GM23248 (cell line): ENCODE measurements around the gene PTPRN2. TPM values are rescaled to one million over a fixed set of nuclear protein-coding genes. Genes with fewer than 3 reads are reported as not detected.

Source experiments
- DNase-seq: peaks from one replicate; pipeline ENCODE4 v3.0.0-alpha.2; 2015
- H2AFZ ChIP-seq: fragments of 200-600 bp; sonication (generic); 2 replicates; pipeline ENCODE4 v1.6.1; 2016; ENCODE audit warnings: antibody characterized with exemption
- H3F3A ChIP-seq: fragments of 200-600 bp; sonication (generic); 2 replicates; pipeline ENCODE4 v1.6.1; 2016; ENCODE audit warnings: mild to moderate bottlenecking, antibody characterized with exemption, mixed run types; ENCODE audit not compliant: insufficient read depth
- H3K27ac ChIP-seq: fragments of 200-600 bp; sonication (generic); 2 replicates; pipeline ENCODE4 v1.5.1; 2016; ENCODE audit warnings: mild to moderate bottlenecking
- H3K27me3 ChIP-seq: fragments of 200-600 bp; sonication (generic); replicated peaks from 2 replicates; pipeline ENCODE4 v1.6.1; 2016; ENCODE audit warnings: mild to moderate bottlenecking; ENCODE audit not compliant: insufficient read depth
- H3K36me3 ChIP-seq: fragments of 200-600 bp; sonication (generic); 2 replicates; pipeline ENCODE4 v1.6.1; 2016; ENCODE audit warnings: low read depth, mild to moderate bottlenecking
- H3K4me1 ChIP-seq: fragments of 200-600 bp; sonication (generic); 2 replicates; pipeline ENCODE4 v1.6.1; 2016; ENCODE audit warnings: mild to moderate bottlenecking; ENCODE audit not compliant: insufficient read depth
- H3K4me2 ChIP-seq: fragments of 200-600 bp; sonication (generic); one replicate; pipeline ENCODE4 v1.6.1; 2016; ENCODE audit warnings: mild to moderate bottlenecking; ENCODE audit not compliant: unreplicated experiment
- H3K4me3 ChIP-seq: fragments of 200-600 bp; sonication (generic); 2 replicates; pipeline ENCODE4 v1.5.1; 2016; ENCODE audit warnings: mild to moderate bottlenecking
- H3K79me2 ChIP-seq: fragments of 200-600 bp; sonication (generic); 2 replicates; pipeline ENCODE4 v1.6.1; 2016; ENCODE audit warnings: mild to moderate bottlenecking; ENCODE audit not compliant: insufficient read depth
- H3K9ac ChIP-seq: fragments of 200-600 bp; sonication (generic); 2 replicates; pipeline ENCODE4 v1.6.1; 2016; ENCODE audit warnings: mild to moderate bottlenecking
- H3K9me2 ChIP-seq: fragments of 200-600 bp; sonication (generic); 2 replicates; pipeline ENCODE4 v1.6.1; 2016; ENCODE audit warnings: mixed run types, mild to moderate bottlenecking, moderate library complexity; ENCODE audit not compliant: insufficient read depth
- H3K9me3 ChIP-seq: fragments of 200-600 bp; sonication (generic); one replicate; pipeline ENCODE4 v1.6.1; 2017; ENCODE audit warnings: low read depth
- H4K20me1 ChIP-seq: fragments of 200-600 bp; sonication (generic); 2 replicates; pipeline ENCODE4 v1.6.0; 2016; ENCODE audit not compliant: insufficient read depth
- EZH2 ChIP-seq: fragments of 200-600 bp; sonication (generic); IDR thresholded peaks from 2 replicates; pipeline ENCODE4 v1.6.1; 2018; ENCODE audit warnings: antibody characterized with exemption, mild to moderate bottlenecking; ENCODE audit not compliant: insufficient read depth, poor library complexity, severe bottlenecking
- EZH2phosphoT487 ChIP-seq: fragments of 200-600 bp; sonication (generic); IDR thresholded peaks from 2 replicates; pipeline ENCODE4 v1.6.1; 2018; ENCODE audit warnings: antibody characterized with exemption, moderate library complexity, mild to moderate bottlenecking, low read depth; ENCODE audit not compliant: insufficient read depth
- WGBS, 2 experiments: methylation state at CpG; one replicate each; pipeline ENCODE4 v1.1.6; 2015 to 2017; ENCODE audit warnings: low lambda C conversion rate in 2 of 2, low coverage in 1 of 2; ENCODE audit errors: missing lambda C conversion rate in 2 of 2; 5-methylcytosine and 5-hydroxymethylcytosine counted together
- in situ Hi-C: fragments of 300-500 bp; cut with MboI; formaldehyde crosslinking; loops from 2 replicates; pipeline ENCODE4 v1.15.0; 2020
- polyA plus RNA-seq: library from polyadenylated mRNA; unstranded; fragments of >200 nt; fragmentation: Nextera tagmentation; extraction: Ambion mirVana; gene quantifications from 2 replicates; pipeline ENCODE4 v1.2.1, GENCODE V29; 2016
- total RNA-seq: library from RNA; depleted of rRNA; stranded (reverse); fragments of >200 nt; shearing (Covaris generic); gene quantifications from 2 replicates; pipeline ENCODE4 v1.2.3, GENCODE V29; 2014

The PTPRN2 gene
- total and polyA plus RNA-seq, 2 experiments from 2014 or later: 0.13 TPM; not detected in 1

DNA sequence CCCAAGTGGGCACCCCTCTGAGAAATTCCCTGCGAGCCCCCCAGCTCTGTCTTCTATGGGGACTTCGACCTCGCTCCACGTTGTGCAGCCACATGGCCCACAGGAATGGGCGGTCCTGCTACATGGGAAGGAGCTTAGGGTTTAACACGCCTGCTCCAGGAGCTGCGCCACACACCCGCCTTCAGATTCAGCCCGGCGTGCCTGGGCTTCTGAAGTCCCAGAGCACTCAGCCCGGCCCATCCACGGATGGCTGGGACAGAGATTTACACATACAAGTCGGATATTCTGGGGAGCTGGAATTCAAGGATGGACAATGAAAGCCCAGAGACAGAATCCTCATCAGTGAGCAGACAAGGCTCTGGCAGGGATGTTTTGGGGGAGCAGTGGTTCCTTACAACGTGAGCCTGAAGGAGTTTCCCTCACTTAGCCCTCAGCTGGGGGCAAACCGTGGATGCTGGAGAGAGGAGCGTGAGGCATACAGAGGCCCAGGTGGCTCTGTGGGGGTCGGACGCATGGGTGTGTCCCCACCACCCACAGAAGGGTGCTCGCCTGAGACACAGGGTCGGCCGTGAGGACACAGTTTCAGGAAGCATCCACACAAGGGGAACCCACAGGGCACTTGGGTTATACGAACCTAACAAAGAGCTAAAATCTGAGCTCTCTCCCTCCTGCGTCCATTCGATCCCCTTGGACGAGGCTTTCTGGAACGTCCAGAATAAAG lies 877.9 kb downstream of the PTPRN2 start:
- no peaks in the 10 kb centered on the region for H3K9me2 ChIP-seq
- 43 to 44% methylated on average over 26 of the region's 26 CpGs for WGBS, 2 experiments
- TF ChIP-seq EZH2: no peak
- TF ChIP-seq EZH2phosphoT487: no peak

DNA sequence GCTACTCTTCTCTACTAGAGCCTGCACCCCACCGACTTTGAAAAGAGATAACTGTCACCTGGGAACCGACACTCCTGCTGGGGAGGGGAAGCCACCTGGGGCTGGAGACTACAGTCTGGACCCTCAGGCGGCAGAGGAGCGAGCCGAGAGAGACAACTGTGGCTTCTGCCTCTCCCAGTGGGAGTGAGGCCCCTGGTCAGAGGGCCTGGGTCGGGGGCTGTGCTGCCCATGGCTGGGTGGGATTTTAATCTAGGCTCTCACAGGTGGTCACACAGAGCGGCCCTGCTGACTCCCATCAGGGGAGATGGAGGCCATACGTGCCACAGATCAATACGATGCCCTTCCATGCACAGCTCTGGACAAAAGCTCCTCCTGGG lies 878.7 kb downstream of the PTPRN2 start:
- H3F3A ChIP-seq: no peaks in the 10 kb centered on the region
- no peak overlapping the region for H3K27ac ChIP-seq
- H3K4me3 ChIP-seq: no peak overlapping the region
- no peak for DNase-seq
- WGBS, 2 experiments: 36 to 40% methylated on average over 8 of the region's 9 CpGs
- no peaks in the 10 kb centered on the region for H3K79me2 ChIP-seq
- no peaks in the 10 kb centered on the region for H3K9me3 ChIP-seq
- TF ChIP-seq EZH2phosphoT487 (no peak), EZH2 (no peak)
- H3K4me1 ChIP-seq: no peaks in the 10 kb centered on the region
- in situ Hi-C loops: no loop called here
- no peaks in the 10 kb centered on the region for H3K27me3 ChIP-seq
- no peak overlapping the region for H3K9ac ChIP-seq
- no peaks in the 10 kb centered on the region for H3K9me2 ChIP-seq
- H3K36me3 ChIP-seq: no peaks in the 10 kb centered on the region
- no peak overlapping the region for H3K4me2 ChIP-seq
- no peaks in the 10 kb centered on the region for H4K20me1 ChIP-seq
- H2AFZ ChIP-seq: no peak overlapping the region

More for the DNA sequence above, 877.9 kb downstream of the PTPRN2 start:
- Histone ChIP-seq H3K79me2 (no peaks in the 10 kb centered on the region), H3K27me3 (no peaks in the 10 kb centered on the region), H3K4me1 (no peaks in the 10 kb centered on the region), H4K20me1 (no peaks in the 10 kb centered on the region), H3K4me2 (no peak overlapping the region), H3K36me3 (no peaks in the 10 kb centered on the region), H2AFZ (no peak overlapping the region), H3F3A (no peaks in the 10 kb centered on the region), H3K4me3 (no peak overlapping the region), H3K9ac (no peak overlapping the region), H3K9me3 (no peaks in the 10 kb centered on the region), H3K27ac (no peak overlapping the region)
- DNase-seq: no peak
- in situ Hi-C loops: no loop called here

DNA sequence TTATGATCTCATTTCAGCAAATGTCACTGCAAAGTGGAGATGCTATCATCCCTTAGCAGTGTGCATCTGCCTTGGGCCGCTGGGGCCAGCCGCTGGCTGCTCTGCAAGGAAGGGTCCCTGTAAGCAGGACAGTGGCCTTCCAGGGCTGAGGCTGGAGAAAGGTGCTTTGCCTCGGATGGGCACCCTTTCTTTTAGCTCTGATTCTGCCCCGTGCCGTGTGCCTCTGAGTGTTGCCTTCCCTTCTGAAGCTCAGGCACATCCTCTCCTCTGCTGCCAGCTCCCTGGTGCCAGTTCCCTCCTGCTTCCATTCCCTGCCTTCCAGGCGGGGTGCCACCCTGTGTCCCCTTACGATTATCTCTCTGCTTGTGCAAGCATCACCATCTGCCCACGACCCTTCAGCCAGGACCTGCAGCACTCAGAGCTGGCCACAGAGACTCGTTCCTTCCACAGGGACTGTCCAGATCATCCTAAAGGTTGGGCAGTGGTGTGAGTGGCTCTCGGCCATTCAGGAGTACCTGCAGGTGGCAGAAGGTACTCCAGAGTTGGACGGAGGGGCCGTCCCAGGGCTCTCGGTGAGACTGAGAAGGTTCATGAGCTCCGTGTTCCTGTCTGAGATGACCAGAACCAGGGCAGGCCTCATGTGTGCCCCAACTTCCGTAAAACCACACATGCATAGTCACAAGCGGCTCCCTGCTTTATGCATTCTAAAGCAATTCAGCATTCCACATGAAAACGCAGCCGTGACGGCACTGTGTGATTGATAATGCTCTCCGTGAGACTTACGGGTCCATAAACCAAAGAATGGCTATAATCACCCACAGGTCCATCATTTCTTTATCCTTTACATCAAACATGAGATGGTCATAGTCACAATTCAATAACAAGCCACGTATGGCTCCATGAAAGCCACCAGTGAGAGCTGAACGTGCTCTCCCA lies 879.4 kb downstream of the PTPRN2 start:
- Histone ChIP-seq H3K9me3 (no peaks in the 10 kb centered on the region), H3K9me2 (no peaks in the 10 kb centered on the region), H3K4me3 (no peak overlapping the region), H3K79me2 (no peaks in the 10 kb centered on the region), H3K4me2 (no peak overlapping the region), H3F3A (no peaks in the 10 kb centered on the region), H3K27me3 (no peaks in the 10 kb centered on the region), H2AFZ (no peak overlapping the region), H3K9ac (no peak overlapping the region), H3K27ac (no peak overlapping the region), H3K36me3 (no peaks in the 10 kb centered on the region), H3K4me1 (no peaks in the 10 kb centered on the region), H4K20me1 (no peaks in the 10 kb centered on the region)
- no peak for DNase-seq
- in situ Hi-C loops: no loop called here
- 34 to 37% methylated on average over 23 of the region's 23 CpGs for WGBS, 2 experiments
- no peak for TF ChIP-seq EZH2phosphoT487
- no peak for TF ChIP-seq EZH2

DNA sequence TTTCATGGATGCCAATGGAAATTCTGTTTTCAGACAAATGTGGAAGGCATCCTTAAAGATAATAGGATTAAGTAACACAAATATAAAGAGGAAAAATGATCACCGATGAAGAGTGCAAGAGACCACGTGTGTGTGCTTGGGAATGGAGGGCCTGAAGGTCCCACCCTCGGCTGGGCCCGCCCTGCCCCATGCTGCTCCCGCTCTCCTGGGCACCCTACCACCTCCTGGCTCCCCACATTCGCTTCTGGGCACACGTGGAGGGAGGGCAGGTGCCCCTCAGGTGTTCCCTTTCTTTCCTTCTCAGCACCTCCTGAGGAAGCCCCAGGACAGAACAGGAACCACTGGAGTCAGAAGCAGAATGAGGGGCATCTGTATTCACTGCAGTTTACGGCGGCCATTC lies 883.3 kb downstream of the PTPRN2 start:
- Histone ChIP-seq H3K9me3 (no peaks in the 10 kb centered on the region), H3K27me3 (no peaks in the 10 kb centered on the region), H3K4me2 (no peak overlapping the region), H2AFZ (no peak overlapping the region), H3K79me2 (no peaks in the 10 kb centered on the region), H3K9me2 (no peaks in the 10 kb centered on the region), H3K4me3 (no peak overlapping the region), H4K20me1 (no peaks in the 10 kb centered on the region), H3K4me1 (no peaks in the 10 kb centered on the region), H3F3A (no peaks in the 10 kb centered on the region), H3K9ac (no peak overlapping the region), H3K27ac (no peak overlapping the region), H3K36me3 (no peaks in the 10 kb centered on the region)
- in situ Hi-C loops: no loop called here
- WGBS, 2 experiments: 37 to 42% methylated on average over 8 to 9 of the region's 9 CpGs
- TF ChIP-seq EZH2phosphoT487 (no peak), EZH2 (no peak)
- DNase-seq: no peak
